ENCODE data around the gene GIT2.

The GIT2 gene

DNA sequence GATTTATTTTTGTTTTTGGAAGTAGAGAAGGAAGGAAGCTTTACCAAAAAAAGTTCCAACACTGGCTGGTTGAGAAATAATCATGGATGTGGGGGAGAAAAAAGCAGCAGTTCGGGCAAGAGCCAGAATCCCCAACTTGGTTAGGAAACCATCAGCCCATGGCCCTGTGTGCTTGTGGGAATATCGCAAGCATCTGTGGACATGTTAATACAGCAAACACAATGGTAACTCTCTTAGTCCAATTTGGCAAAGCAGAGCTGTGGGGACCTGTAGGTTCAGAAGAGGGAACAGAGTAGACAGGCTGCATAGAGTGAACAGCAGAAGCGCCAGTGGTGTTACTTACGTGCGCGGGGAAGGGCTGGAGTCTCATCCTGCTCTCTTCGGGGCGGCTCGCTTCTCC lies 49.3 kb downstream of the GIT2 start:
- Histone ChIP-seq H3K27me3 (ENCODE audit: control insufficient read depth, insufficient read depth, low read length) (no peaks in the 10 kb centered on the region), H3K4me2 (ENCODE audit: low read length) (peak overlapping the region; percentile 1), H3K9me3 (ENCODE audit: control insufficient read depth, low read length) (no peaks in the 10 kb centered on the region), H3K36me3 (ENCODE audit: control insufficient read depth, insufficient read depth, low read length) (no peaks in the 10 kb centered on the region), H3K4me3 (ENCODE audit: low read depth, low read length) (no peak overlapping the region), H3K9ac (no peak overlapping the region), H2AFZ (no peak overlapping the region), H3K27ac (no peak overlapping the region), H3K4me1 (peaks cover 8% of the 10 kb centered on the region), H3K79me2 (peaks cover 2% of the 10 kb centered on the region)
- TF ChIP-seq, protein P1, sequence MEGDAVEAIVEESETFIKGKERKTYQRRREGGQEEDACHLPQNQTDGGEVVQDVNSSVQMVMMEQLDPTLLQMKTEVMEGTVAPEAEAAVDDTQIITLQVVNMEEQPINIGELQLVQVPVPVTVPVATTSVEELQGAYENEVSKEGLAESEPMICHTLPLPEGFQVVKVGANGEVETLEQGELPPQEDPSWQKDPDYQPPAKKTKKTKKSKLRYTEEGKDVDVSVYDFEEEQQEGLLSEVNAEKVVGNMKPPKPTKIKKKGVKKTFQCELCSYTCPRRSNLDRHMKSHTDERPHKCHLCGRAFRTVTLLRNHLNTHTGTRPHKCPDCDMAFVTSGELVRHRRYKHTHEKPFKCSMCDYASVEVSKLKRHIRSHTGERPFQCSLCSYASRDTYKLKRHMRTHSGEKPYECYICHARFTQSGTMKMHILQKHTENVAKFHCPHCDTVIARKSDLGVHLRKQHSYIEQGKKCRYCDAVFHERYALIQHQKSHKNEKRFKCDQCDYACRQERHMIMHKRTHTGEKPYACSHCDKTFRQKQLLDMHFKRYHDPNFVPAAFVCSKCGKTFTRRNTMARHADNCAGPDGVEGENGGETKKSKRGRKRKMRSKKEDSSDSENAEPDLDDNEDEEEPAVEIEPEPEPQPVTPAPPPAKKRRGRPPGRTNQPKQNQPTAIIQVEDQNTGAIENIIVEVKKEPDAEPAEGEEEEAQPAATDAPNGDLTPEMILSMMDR (IDR thresholded peaks at IDR 0.05), result no peak

DNA sequence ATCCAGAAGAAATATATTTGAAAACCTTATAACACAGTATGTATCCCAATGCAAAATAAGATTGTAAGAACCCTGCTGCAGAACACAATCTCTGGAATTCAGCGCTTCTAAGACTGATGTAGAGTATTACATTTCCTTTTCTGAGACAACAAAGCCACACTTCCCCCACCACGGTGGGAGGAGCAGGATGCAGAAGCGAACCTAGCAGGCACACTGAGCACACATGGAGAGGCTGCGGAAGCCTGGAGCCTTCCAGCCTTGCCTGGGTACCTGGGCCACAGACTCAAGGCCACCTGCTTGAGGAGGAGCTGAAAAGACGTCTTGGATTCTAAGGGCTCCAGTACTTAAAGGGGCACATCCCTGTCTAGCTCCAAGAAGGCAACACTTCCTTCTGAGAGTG lies 49.7 kb downstream of the GIT2 start:
- Histone ChIP-seq H3K27ac (no peak overlapping the region), H3K36me3 (ENCODE audit: control insufficient read depth, insufficient read depth, low read length) (no peaks in the 10 kb centered on the region), H3K9me3 (ENCODE audit: control insufficient read depth, low read length) (no peaks in the 10 kb centered on the region), H3K4me3 (ENCODE audit: low read depth, low read length) (no peak overlapping the region), H2AFZ (no peak overlapping the region), H3K27me3 (ENCODE audit: control insufficient read depth, insufficient read depth, low read length) (no peaks in the 10 kb centered on the region), H3K4me1 (peaks cover 8% of the 10 kb centered on the region), H3K79me2 (peaks cover 2% of the 10 kb centered on the region), H3K4me2 (ENCODE audit: low read length) (peak overlapping the region; percentile 1), H3K9ac (no peak overlapping the region)
- TF ChIP-seq, protein P1 (IDR thresholded peaks at IDR 0.05), result no peak

DNA sequence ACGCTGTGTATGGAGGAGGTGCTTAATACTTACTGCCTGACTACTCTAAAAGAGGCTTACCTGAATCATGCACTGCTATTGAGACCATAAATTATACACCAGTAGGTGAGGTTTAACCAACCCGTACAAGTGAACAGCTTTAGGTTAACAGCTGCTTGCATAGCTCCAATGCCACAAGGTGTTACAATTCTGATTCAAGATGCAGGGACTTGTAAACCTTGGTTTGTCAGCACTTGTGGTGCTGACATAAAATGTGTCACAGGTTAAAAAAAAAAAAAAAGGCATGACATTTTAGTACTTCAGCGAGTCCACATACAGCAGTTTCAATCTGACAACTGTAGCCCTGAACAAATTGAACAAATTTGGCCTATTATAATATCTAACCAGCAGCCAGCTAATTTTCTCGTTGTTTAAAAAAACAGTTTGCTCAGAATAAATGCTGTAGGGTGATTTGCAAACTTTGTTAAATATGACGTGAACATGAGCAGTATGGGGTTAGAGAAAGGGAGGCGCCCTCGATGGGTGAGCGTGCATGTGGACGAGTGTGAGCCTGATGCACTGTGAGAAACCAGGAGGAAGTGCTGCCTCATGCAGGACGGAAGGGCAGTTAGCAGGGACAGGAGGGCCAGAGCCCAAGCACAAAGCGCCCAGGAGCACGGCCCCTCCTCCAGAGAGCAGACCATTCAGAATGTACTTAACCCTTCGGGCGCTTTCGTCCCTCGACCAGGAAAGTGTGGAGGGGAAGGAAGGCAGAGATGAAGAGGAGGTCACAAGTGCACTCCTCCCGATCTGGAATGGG lies 51.4 kb downstream of the GIT2 start:
- no peak overlapping the region for H3K9ac ChIP-seq
- no peaks in the 10 kb centered on the region for H3K9me3 ChIP-seq (ENCODE audit: control insufficient read depth, low read length)
- no peak overlapping the region for H3K4me2 ChIP-seq (ENCODE audit: low read length)
- H3K4me3 ChIP-seq (ENCODE audit: low read depth, low read length), result no peak overlapping the region
- H3K4me1 ChIP-seq, result peaks cover 7% of the 10 kb centered on the region
- TF ChIP-seq, protein P1 (IDR thresholded peaks at IDR 0.05), result no peak
- no peaks in the 10 kb centered on the region for H3K36me3 ChIP-seq (ENCODE audit: control insufficient read depth, insufficient read depth, low read length)
- H3K27me3 ChIP-seq (ENCODE audit: control insufficient read depth, insufficient read depth, low read length), result no peaks in the 10 kb centered on the region
- peaks cover 2% of the 10 kb centered on the region for H3K79me2 ChIP-seq
- H3K27ac ChIP-seq, result no peak overlapping the region
- H2AFZ ChIP-seq, result no peak overlapping the region

DNA sequence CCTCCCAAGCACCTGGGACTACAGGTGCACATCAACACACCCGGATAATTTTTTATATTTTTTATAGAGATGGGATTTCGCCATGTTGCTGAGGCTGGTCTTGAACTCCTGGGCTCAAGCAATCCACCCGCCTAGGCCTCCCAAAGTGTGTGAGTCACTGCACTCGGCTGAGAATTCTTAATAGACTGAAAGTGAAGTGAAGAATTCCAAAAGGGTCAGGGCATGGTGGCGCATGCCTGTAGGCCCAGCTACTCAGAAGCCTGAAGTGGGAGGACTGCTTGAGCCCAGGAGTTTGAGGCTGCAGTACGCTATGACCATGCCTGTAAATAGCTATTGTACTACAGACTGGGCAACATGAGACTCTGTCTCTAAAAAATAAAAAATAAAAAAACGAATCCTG lies 52.4 kb downstream of the GIT2 start:
- no peak overlapping the region for H3K27ac ChIP-seq
- H3K4me2 ChIP-seq (ENCODE audit: low read length), result no peak overlapping the region
- no peaks in the 10 kb centered on the region for H3K9me3 ChIP-seq (ENCODE audit: control insufficient read depth, low read length)
- TF ChIP-seq, protein P1 (IDR thresholded peaks at IDR 0.05), result no peak
- H3K27me3 ChIP-seq (ENCODE audit: control insufficient read depth, insufficient read depth, low read length), result no peaks in the 10 kb centered on the region
- peaks cover 3% of the 10 kb centered on the region for H3K4me1 ChIP-seq
- peaks cover 2% of the 10 kb centered on the region for H3K79me2 ChIP-seq
- no peak overlapping the region for H3K9ac ChIP-seq
- H2AFZ ChIP-seq, result no peak overlapping the region
- no peaks in the 10 kb centered on the region for H3K36me3 ChIP-seq (ENCODE audit: control insufficient read depth, insufficient read depth, low read length)
- H3K4me3 ChIP-seq (ENCODE audit: low read depth, low read length), result no peak overlapping the region
